ENCODE measurements around the gene ARHGAP31.
A peak's percentile ranks its signal among the peaks of the same experiment; 100 is the strongest.
"Not testable (repeated sequence)": the region's sequence is repeated elsewhere in the genome, so short reads cannot be mapped to it uniquely, and the experiment has no call there.

Gene ARHGAP31

GRCh38 chr3:119319311-119319710 lies 25.1 kb downstream of the ARHGAP31 start:
- Histone ChIP-seq H3K27me3 (ENCODE audit: control insufficient read depth, insufficient read depth, low read length) (no peaks in the 10 kb centered on the region), H3K4me1 (ENCODE audit: control insufficient read depth, insufficient read depth, low read length) (no peaks in the 10 kb centered on the region), H3K27ac (ENCODE audit: low read length) (no peak overlapping the region), H3K36me3 (ENCODE audit: control insufficient read depth, insufficient read depth, low read length) (no peaks in the 10 kb centered on the region), H3K9me3 (ENCODE audit: control insufficient read depth, insufficient read depth, low read length) (no peaks in the 10 kb centered on the region), H3K4me3 (ENCODE audit: low read length) (no peak overlapping the region)
- DNase-seq (ENCODE audit: low read depth, low spot score): no peak
- WGBS (ENCODE audit: insufficient coverage, insufficient read length): no CpG with 5 or more reads among the region's 4 CpGs

- WGBS (ENCODE audit: insufficient coverage, insufficient read length): no CpG with 5 or more reads among the region's 5 CpGs
- not testable (repeated sequence) for H3K4me3 ChIP-seq (ENCODE audit: low read length); H3K27me3 ChIP-seq (ENCODE audit: control insufficient read depth, insufficient read depth, low read length); H3K27ac ChIP-seq (ENCODE audit: low read length); DNase-seq (ENCODE audit: low read depth, low spot score); H3K9me3 ChIP-seq (ENCODE audit: control insufficient read depth, insufficient read depth, low read length); H3K4me1 ChIP-seq (ENCODE audit: control insufficient read depth, insufficient read depth, low read length); H3K36me3 ChIP-seq (ENCODE audit: control insufficient read depth, insufficient read depth, low read length)
Observed at GRCh38 chr3:119320785-119321184, 26.6 kb downstream of the ARHGAP31 start.

- Histone ChIP-seq H3K4me3 (ENCODE audit: low read length) (peak overlapping the region; percentile 50; the same call in 1 of the 2 replicates), H3K27me3 (ENCODE audit: control insufficient read depth, insufficient read depth, low read length) (no peaks in the 10 kb centered on the region), H3K27ac (ENCODE audit: low read length) (no peak overlapping the region), H3K9me3 (ENCODE audit: control insufficient read depth, insufficient read depth, low read length) (no peaks in the 10 kb centered on the region), H3K4me1 (ENCODE audit: control insufficient read depth, insufficient read depth, low read length) (no peaks in the 10 kb centered on the region), H3K36me3 (ENCODE audit: control insufficient read depth, insufficient read depth, low read length) (no peaks in the 10 kb centered on the region)
- no peak for DNase-seq (ENCODE audit: low read depth, low spot score)
- WGBS (ENCODE audit: insufficient coverage, insufficient read length): no CpG with 5 or more reads among the region's 26 CpGs
Observed at GRCh38 chr3:119322021-119322834, 28.0 kb downstream of the ARHGAP31 start.

GRCh38 chr3:119322835-119323722 lies 28.9 kb downstream of the ARHGAP31 start:
- no CpG with 5 or more reads among the region's 71 CpGs for WGBS (ENCODE audit: insufficient coverage, insufficient read length)
- DNase-seq (ENCODE audit: low read depth, low spot score): peak; percentile 61

GRCh38 chr3:119323723-119324085 lies 29.5 kb downstream of the ARHGAP31 start:
- no CpG with 5 or more reads among the region's 8 CpGs for WGBS (ENCODE audit: insufficient coverage, insufficient read length)
- Histone ChIP-seq H3K4me3 (ENCODE audit: low read length) (no peak overlapping the region), H3K4me1 (ENCODE audit: control insufficient read depth, insufficient read depth, low read length) (no peaks in the 10 kb centered on the region), H3K9me3 (ENCODE audit: control insufficient read depth, insufficient read depth, low read length) (no peaks in the 10 kb centered on the region), H3K27me3 (ENCODE audit: control insufficient read depth, insufficient read depth, low read length) (no peaks in the 10 kb centered on the region), H3K36me3 (ENCODE audit: control insufficient read depth, insufficient read depth, low read length) (no peaks in the 10 kb centered on the region), H3K27ac (ENCODE audit: low read length) (no peak overlapping the region)
- DNase-seq (ENCODE audit: low read depth, low spot score): no peak

More at GRCh38 chr3:119322835-119323722, 28.9 kb downstream of the ARHGAP31 start:
- no peaks in the 10 kb centered on the region for H3K4me1 ChIP-seq (ENCODE audit: control insufficient read depth, insufficient read depth, low read length)
- H3K36me3 ChIP-seq (ENCODE audit: control insufficient read depth, insufficient read depth, low read length): no peaks in the 10 kb centered on the region
- H3K9me3 ChIP-seq (ENCODE audit: control insufficient read depth, insufficient read depth, low read length): no peaks in the 10 kb centered on the region
- no peak overlapping the region for H3K27ac ChIP-seq (ENCODE audit: low read length)
- no peaks in the 10 kb centered on the region for H3K27me3 ChIP-seq (ENCODE audit: control insufficient read depth, insufficient read depth, low read length)
- peak overlapping the region; percentile 50; the same call in 1 of the 2 replicates for H3K4me3 ChIP-seq (ENCODE audit: low read length)

GRCh38 chr3:119324899-119325298 lies 30.7 kb downstream of the ARHGAP31 start:
- DNase-seq (ENCODE audit: low read depth, low spot score): no peak
- no peaks in the 10 kb centered on the region for H3K27me3 ChIP-seq (ENCODE audit: control insufficient read depth, insufficient read depth, low read length)
- H3K4me1 ChIP-seq (ENCODE audit: control insufficient read depth, insufficient read depth, low read length): no peaks in the 10 kb centered on the region
- no peaks in the 10 kb centered on the region for H3K9me3 ChIP-seq (ENCODE audit: control insufficient read depth, insufficient read depth, low read length)
- H3K27ac ChIP-seq (ENCODE audit: low read length): no peak overlapping the region
- WGBS (ENCODE audit: insufficient coverage, insufficient read length): no CpG with 5 or more reads among the region's 2 CpGs
- H3K4me3 ChIP-seq (ENCODE audit: low read length): no peak overlapping the region
- H3K36me3 ChIP-seq (ENCODE audit: control insufficient read depth, insufficient read depth, low read length): no peaks in the 10 kb centered on the region

GRCh38 chr3:119326976-119327375 lies 32.8 kb downstream of the ARHGAP31 start:
- H3K27ac ChIP-seq (ENCODE audit: low read length): no peak overlapping the region
- H3K27me3 ChIP-seq (ENCODE audit: control insufficient read depth, insufficient read depth, low read length): no peaks in the 10 kb centered on the region
- no peak for DNase-seq (ENCODE audit: low read depth, low spot score)
- no peaks in the 10 kb centered on the region for H3K36me3 ChIP-seq (ENCODE audit: control insufficient read depth, insufficient read depth, low read length)
- WGBS (ENCODE audit: insufficient coverage, insufficient read length): no CpG with 5 or more reads among the region's 13 CpGs
- H3K9me3 ChIP-seq (ENCODE audit: control insufficient read depth, insufficient read depth, low read length): no peaks in the 10 kb centered on the region
- no peak overlapping the region for H3K4me3 ChIP-seq (ENCODE audit: low read length)
- H3K4me1 ChIP-seq (ENCODE audit: control insufficient read depth, insufficient read depth, low read length): no peaks in the 10 kb centered on the region

- Histone ChIP-seq H3K27me3 (ENCODE audit: control insufficient read depth, insufficient read depth, low read length) (no peaks in the 10 kb centered on the region), H3K9me3 (ENCODE audit: control insufficient read depth, insufficient read depth, low read length) (no peaks in the 10 kb centered on the region), H3K27ac (ENCODE audit: low read length) (no peak overlapping the region), H3K36me3 (ENCODE audit: control insufficient read depth, insufficient read depth, low read length) (no peaks in the 10 kb centered on the region), H3K4me3 (ENCODE audit: low read length) (no peak overlapping the region), H3K4me1 (ENCODE audit: control insufficient read depth, insufficient read depth, low read length) (no peaks in the 10 kb centered on the region)
- no CpG with 5 or more reads among the region's 7 CpGs for whole genome bisulfite sequencing (ENCODE audit: insufficient coverage, insufficient read length)
- no peak for DNase-seq (ENCODE audit: low read depth, low spot score)
Observed at GRCh38 chr3:119329551-119329950, 35.4 kb downstream of the ARHGAP31 start.

- Histone ChIP-seq H3K4me1 (ENCODE audit: control insufficient read depth, insufficient read depth, low read length) (no peaks in the 10 kb centered on the region), H3K27ac (ENCODE audit: low read length) (no peak overlapping the region), H3K36me3 (ENCODE audit: control insufficient read depth, insufficient read depth, low read length) (no peaks in the 10 kb centered on the region), H3K4me3 (ENCODE audit: low read length) (no peak overlapping the region), H3K27me3 (ENCODE audit: control insufficient read depth, insufficient read depth, low read length) (no peaks in the 10 kb centered on the region), H3K9me3 (ENCODE audit: control insufficient read depth, insufficient read depth, low read length) (no peaks in the 10 kb centered on the region)
- WGBS (ENCODE audit: insufficient coverage, insufficient read length): no CpG with 5 or more reads among the region's 3 CpGs
- no peak for DNase-seq (ENCODE audit: low read depth, low spot score)
Observed at GRCh38 chr3:119330181-119330580, 36.0 kb downstream of the ARHGAP31 start.

- H3K27ac ChIP-seq (ENCODE audit: low read length): no peak overlapping the region
- H3K9me3 ChIP-seq (ENCODE audit: control insufficient read depth, insufficient read depth, low read length): no peaks in the 10 kb centered on the region
- no peaks in the 10 kb centered on the region for H3K36me3 ChIP-seq (ENCODE audit: control insufficient read depth, insufficient read depth, low read length)
- DNase-seq (ENCODE audit: low read depth, low spot score): no peak
- no peaks in the 10 kb centered on the region for H3K4me1 ChIP-seq (ENCODE audit: control insufficient read depth, insufficient read depth, low read length)
- no CpG with 5 or more reads among the region's 4 CpGs for WGBS (ENCODE audit: insufficient coverage, insufficient read length)
- no peak overlapping the region for H3K4me3 ChIP-seq (ENCODE audit: low read length)
- no peaks in the 10 kb centered on the region for H3K27me3 ChIP-seq (ENCODE audit: control insufficient read depth, insufficient read depth, low read length)
Observed at GRCh38 chr3:119330858-119331257, 36.7 kb downstream of the ARHGAP31 start.

All from iPS DF 6.9 (cell line).